ENCODE results near the gene GLYR1.

The GLYR1 gene

DNA sequence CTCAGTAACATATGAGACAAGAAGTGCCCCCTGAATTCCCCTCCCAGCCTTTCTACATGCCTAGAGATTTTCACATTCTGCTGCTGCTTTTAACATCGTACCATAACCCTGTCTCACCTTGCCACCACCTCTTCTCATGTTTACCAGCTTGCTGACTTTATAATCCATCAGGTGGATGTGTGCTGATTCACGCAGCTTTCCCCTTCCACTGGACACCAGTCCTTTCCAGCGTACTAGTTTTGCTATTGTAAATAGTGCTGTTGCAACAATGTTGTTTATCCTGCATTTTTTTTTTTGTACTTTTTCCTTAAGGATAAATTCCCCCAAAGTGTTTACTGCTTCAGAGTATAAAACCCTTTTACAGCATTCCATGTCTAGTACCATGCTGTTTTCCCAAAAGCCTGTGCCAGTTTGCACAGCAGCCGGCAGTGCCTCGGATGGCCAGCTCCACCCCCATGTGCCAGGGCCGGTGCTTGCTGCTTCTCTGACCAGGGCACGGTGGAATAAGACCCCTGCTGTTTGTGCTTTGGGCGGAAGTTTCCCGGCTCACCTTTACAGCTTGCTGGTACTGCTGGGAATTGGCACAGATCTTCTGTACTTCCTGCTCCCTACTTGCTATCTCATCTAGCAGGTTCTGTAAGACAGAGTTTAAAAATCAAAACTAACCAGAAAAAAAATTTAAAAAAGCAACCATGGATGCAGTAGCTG is 41.5 kb upstream of the GLYR1 start:
- Histone ChIP-seq H4K20me1 (ENCODE audit: insufficient read depth, low read length) (no peaks in the 10 kb centered on the region), H3F3A (ENCODE audit: insufficient read depth, low read length) (no peaks in the 10 kb centered on the region), H2AFZ (ENCODE audit: low read length) (no peak overlapping the region), H3K27ac (ENCODE audit: low read depth, low read length, poor library complexity, severe bottlenecking) (no peak overlapping the region), H3K4me3 (ENCODE audit: low read depth, low read length, poor library complexity, severe bottlenecking) (no peak overlapping the region), H3K27me3 (ENCODE audit: insufficient read depth, low read length) (no peaks in the 10 kb centered on the region), H3K9me3 (ENCODE audit: low read length) (no peaks in the 10 kb centered on the region), H3K79me2 (ENCODE audit: insufficient read depth, low read length) (no peaks in the 10 kb centered on the region), H3K4me2 (ENCODE audit: low read length) (no peak overlapping the region), H3K9me2 (ENCODE audit: low read depth, low read length) (no peaks in the 10 kb centered on the region), H3K36me3 (ENCODE audit: insufficient read depth, low read length) (peaks cover 23% of the 10 kb centered on the region), H3K9ac (ENCODE audit: low read length) (no peak overlapping the region), H3K4me1 (ENCODE audit: insufficient read depth, low read length, severe bottlenecking) (no peaks in the 10 kb centered on the region)
- TF ChIP-seq, protein P1, sequence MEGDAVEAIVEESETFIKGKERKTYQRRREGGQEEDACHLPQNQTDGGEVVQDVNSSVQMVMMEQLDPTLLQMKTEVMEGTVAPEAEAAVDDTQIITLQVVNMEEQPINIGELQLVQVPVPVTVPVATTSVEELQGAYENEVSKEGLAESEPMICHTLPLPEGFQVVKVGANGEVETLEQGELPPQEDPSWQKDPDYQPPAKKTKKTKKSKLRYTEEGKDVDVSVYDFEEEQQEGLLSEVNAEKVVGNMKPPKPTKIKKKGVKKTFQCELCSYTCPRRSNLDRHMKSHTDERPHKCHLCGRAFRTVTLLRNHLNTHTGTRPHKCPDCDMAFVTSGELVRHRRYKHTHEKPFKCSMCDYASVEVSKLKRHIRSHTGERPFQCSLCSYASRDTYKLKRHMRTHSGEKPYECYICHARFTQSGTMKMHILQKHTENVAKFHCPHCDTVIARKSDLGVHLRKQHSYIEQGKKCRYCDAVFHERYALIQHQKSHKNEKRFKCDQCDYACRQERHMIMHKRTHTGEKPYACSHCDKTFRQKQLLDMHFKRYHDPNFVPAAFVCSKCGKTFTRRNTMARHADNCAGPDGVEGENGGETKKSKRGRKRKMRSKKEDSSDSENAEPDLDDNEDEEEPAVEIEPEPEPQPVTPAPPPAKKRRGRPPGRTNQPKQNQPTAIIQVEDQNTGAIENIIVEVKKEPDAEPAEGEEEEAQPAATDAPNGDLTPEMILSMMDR (IDR thresholded peaks at IDR 0.05; ENCODE audit: low read length), result no peak
- no peak for TF ChIP-seq EZH2 (IDR thresholded peaks at IDR 0.05; ENCODE audit: borderline replicate concordance, low read length)

DNA sequence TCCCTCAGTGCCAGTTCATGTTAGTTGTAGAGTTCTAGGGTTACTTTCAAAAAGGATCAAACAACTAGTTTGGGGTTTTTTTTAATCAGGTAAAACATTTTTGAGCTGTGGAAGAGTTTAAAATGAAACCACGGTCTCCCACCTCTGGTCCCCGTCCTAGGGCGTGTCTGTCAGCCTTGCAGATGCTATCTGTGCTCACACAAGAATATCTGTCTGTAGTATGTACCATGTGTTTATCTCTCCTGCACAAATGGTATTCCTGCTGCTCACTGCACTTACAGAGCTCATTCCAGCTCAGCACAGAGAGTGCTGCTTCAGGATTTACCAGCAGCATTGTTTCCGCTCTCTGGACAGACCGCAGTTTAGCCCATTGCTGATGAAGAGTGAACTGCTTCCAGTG is 39.1 kb upstream of the GLYR1 start:
- H3K9me3 ChIP-seq (ENCODE audit: low read length), result no peaks in the 10 kb centered on the region
- H3K4me3 ChIP-seq (ENCODE audit: low read depth, low read length, poor library complexity, severe bottlenecking), result no peak overlapping the region
- H3K36me3 ChIP-seq (ENCODE audit: insufficient read depth, low read length), result peaks cover 46% of the 10 kb centered on the region
- no peak overlapping the region for H2AFZ ChIP-seq (ENCODE audit: low read length)
- H3K79me2 ChIP-seq (ENCODE audit: insufficient read depth, low read length), result no peaks in the 10 kb centered on the region
- H3F3A ChIP-seq (ENCODE audit: insufficient read depth, low read length), result no peaks in the 10 kb centered on the region
- H3K9me2 ChIP-seq (ENCODE audit: low read depth, low read length), result no peaks in the 10 kb centered on the region
- no peaks in the 10 kb centered on the region for H4K20me1 ChIP-seq (ENCODE audit: insufficient read depth, low read length)
- H3K4me2 ChIP-seq (ENCODE audit: low read length), result no peak overlapping the region
- H3K4me1 ChIP-seq (ENCODE audit: insufficient read depth, low read length, severe bottlenecking), result no peaks in the 10 kb centered on the region
- H3K27me3 ChIP-seq (ENCODE audit: insufficient read depth, low read length), result no peaks in the 10 kb centered on the region
- H3K9ac ChIP-seq (ENCODE audit: low read length), result no peak overlapping the region
- TF ChIP-seq, protein P1 (IDR thresholded peaks at IDR 0.05; ENCODE audit: low read length), result no peak
- no peak for TF ChIP-seq EZH2 (IDR thresholded peaks at IDR 0.05; ENCODE audit: borderline replicate concordance, low read length)
- H3K27ac ChIP-seq (ENCODE audit: low read depth, low read length, poor library complexity, severe bottlenecking), result no peak overlapping the region

GRCh38 chr16:4884972-4885874 is 38.1 kb upstream of the GLYR1 start:
- H3F3A ChIP-seq (ENCODE audit: insufficient read depth, low read length), result no peaks in the 10 kb centered on the region
- no peaks in the 10 kb centered on the region for H3K9me2 ChIP-seq (ENCODE audit: low read depth, low read length)
- H3K4me1 ChIP-seq (ENCODE audit: insufficient read depth, low read length, severe bottlenecking), result no peaks in the 10 kb centered on the region
- H3K9me3 ChIP-seq (ENCODE audit: low read length), result no peaks in the 10 kb centered on the region
- no peaks in the 10 kb centered on the region for H4K20me1 ChIP-seq (ENCODE audit: insufficient read depth, low read length)
- no peaks in the 10 kb centered on the region for H3K79me2 ChIP-seq (ENCODE audit: insufficient read depth, low read length)
- peaks cover 56% of the 10 kb centered on the region for H3K36me3 ChIP-seq (ENCODE audit: insufficient read depth, low read length)
- no peak overlapping the region for H3K9ac ChIP-seq (ENCODE audit: low read length)
- H3K27ac ChIP-seq (ENCODE audit: low read depth, low read length, poor library complexity, severe bottlenecking), result no peak overlapping the region
- no peak overlapping the region for H2AFZ ChIP-seq (ENCODE audit: low read length)
- H3K4me3 ChIP-seq (ENCODE audit: low read depth, low read length, poor library complexity, severe bottlenecking), result no peak overlapping the region
- no peak for TF ChIP-seq EZH2 (IDR thresholded peaks at IDR 0.05; ENCODE audit: borderline replicate concordance, low read length)
- TF ChIP-seq, protein P1 (IDR thresholded peaks at IDR 0.05; ENCODE audit: low read length), result no peak
- no peak overlapping the region for H3K4me2 ChIP-seq (ENCODE audit: low read length)
- no peaks in the 10 kb centered on the region for H3K27me3 ChIP-seq (ENCODE audit: insufficient read depth, low read length)

Data from OCI-LY1 (cell line).